Measurements from ENCODE around the gene SNRPD3.
"Not testable (repeated sequence)": the region's sequence is repeated elsewhere in the genome, so short reads cannot be mapped to it uniquely, and the experiment has no call there.

The SNRPD3 gene

GRCh38 chr22:24555165-24556039, at the start of gene SNRPD3:
TSS of gene SNRPD3 (plus strand) at chr22:24555999. CDS start at chr22:24557675, 1,676 bp downstream.
- peak; percentile 95 for DNase-seq (ENCODE audit: low read depth)

GRCh38 chr22:24506802-24507438, 48.9 kb upstream of the SNRPD3 start:
- DNase-seq (ENCODE audit: low read depth), result no peak

GRCh38 chr22:24507716-24508115, 48.1 kb upstream of the SNRPD3 start:
- DNase-seq (ENCODE audit: low read depth), result no peak

- DNase-seq (ENCODE audit: low read depth), result peak; percentile 42
Observed at GRCh38 chr22:24510637-24511625, 44.9 kb upstream of the SNRPD3 start.

- DNase-seq (ENCODE audit: low read depth), result no peak
Observed at GRCh38 chr22:24512043-24512442, 43.8 kb upstream of the SNRPD3 start.

GRCh38 chr22:24513378-24514240, 42.2 kb upstream of the SNRPD3 start:
- no peak for DNase-seq (ENCODE audit: low read depth)

GRCh38 chr22:24514241-24515026, 41.4 kb upstream of the SNRPD3 start:
- no peak for DNase-seq (ENCODE audit: low read depth)

GRCh38 chr22:24515027-24515338, 40.8 kb upstream of the SNRPD3 start:
- no peak for DNase-seq (ENCODE audit: low read depth)

GRCh38 chr22:24516301-24516737, 39.5 kb upstream of the SNRPD3 start:
- DNase-seq (ENCODE audit: low read depth), result no peak

- DNase-seq (ENCODE audit: low read depth), result no peak
Observed at GRCh38 chr22:24517446-24517845, 38.4 kb upstream of the SNRPD3 start.

- DNase-seq (ENCODE audit: low read depth), result no peak
Observed at GRCh38 chr22:24518228-24518627, 37.6 kb upstream of the SNRPD3 start.

- no peak for DNase-seq (ENCODE audit: low read depth)
Observed at GRCh38 chr22:24518771-24519485, 36.9 kb upstream of the SNRPD3 start.

GRCh38 chr22:24519496-24519895, 36.3 kb upstream of the SNRPD3 start:
- DNase-seq (ENCODE audit: low read depth), result no peak

GRCh38 chr22:24521791-24522245, 34.0 kb upstream of the SNRPD3 start:
- no peak for DNase-seq (ENCODE audit: low read depth)

GRCh38 chr22:24523873-24524272, 31.9 kb upstream of the SNRPD3 start:
- DNase-seq (ENCODE audit: low read depth), result no peak

GRCh38 chr22:24525416-24526037, 30.3 kb upstream of the SNRPD3 start:
- DNase-seq (ENCODE audit: low read depth), result peak; percentile 70

- no peak for DNase-seq (ENCODE audit: low read depth)
Observed at GRCh38 chr22:24526191-24526590, 29.6 kb upstream of the SNRPD3 start.

- DNase-seq (ENCODE audit: low read depth), result no peak
Observed at GRCh38 chr22:24529898-24530297, 25.9 kb upstream of the SNRPD3 start.

GRCh38 chr22:24530968-24531367, 24.8 kb upstream of the SNRPD3 start:
- not testable (repeated sequence) for DNase-seq (ENCODE audit: low read depth)
